ENCODE results near the gene AHNAK. TPM values are rescaled to one million over a fixed set of nuclear protein-coding genes. Genes with fewer than 3 reads are reported as not detected.

Gene AHNAK
- total and polyA plus RNA-seq, 2 of the 8 experiments (the other 6 are each of a cell fraction or from before 2014, with no cell fraction given): 2.0 to 5.8 TPM

GRCh38 chr11:62468577-62468976 lies 78.0 kb downstream of the AHNAK start:
- Histone ChIP-seq H3K9ac (replicated peaks in 1 of 4; ENCODE audit: extremely low read depth in 1 of 4, low read depth in 3 of 4, low read length in 3 of 4) (no peak overlapping the region), H3K79me1 (ENCODE audit: low read depth, low read length) (no peaks in the 10 kb centered on the region), H4K8ac (ENCODE audit: extremely low read depth, insufficient read depth, low read length) (no peak overlapping the region), H3K4me2 (ENCODE audit: insufficient read depth in 1 of 2, low read depth in 2 of 2, low read length in 2 of 2) (no peak overlapping the region), H3K4me1 (replicated peaks in 1 of 4; ENCODE audit: control insufficient read depth in 3 of 4, insufficient read depth in 4 of 4, low read length in 3 of 4) (no peaks in the 10 kb centered on the region), H3K27me3 (replicated peaks in 1 of 4; ENCODE audit: control insufficient read depth in 3 of 4, extremely low read depth in 1 of 4, insufficient read depth in 3 of 4, low read length in 3 of 4) (no peaks in the 10 kb centered on the region), H3K9me3 (ENCODE audit: insufficient read depth in 2 of 2, low read depth in 1 of 2, low read length in 1 of 2) (no peaks in the 10 kb centered on the region), H4K91ac (replicated peaks; ENCODE audit: insufficient read length, low read length) (no peak overlapping the region), H2AK5ac (ENCODE audit: low read depth, low read length) (no peak overlapping the region), H2AFZ (ENCODE audit: low read length) (no peak overlapping the region), H2BK120ac (replicated peaks; ENCODE audit: low read depth, low read length) (no peak overlapping the region), H4K5ac (ENCODE audit: insufficient read length, low read depth, low read length) (no peak overlapping the region), H2BK12ac (ENCODE audit: low read depth, low read length) (no peak overlapping the region), H3K36me3 (ENCODE audit: control insufficient read depth in 2 of 4, insufficient read depth in 4 of 4, low read length in 3 of 4) (no peaks in the 10 kb centered on the region), H3K79me2 (ENCODE audit: control insufficient read depth in 1 of 2, insufficient read depth in 2 of 2, low read length in 2 of 2) (no peaks in the 10 kb centered on the region), H3K23me2 (ENCODE audit: low read depth, low read length) (no peaks in the 10 kb centered on the region), H2BK20ac (ENCODE audit: low read length) (no peak overlapping the region), H2BK5ac (ENCODE audit: low read depth, low read length) (no peak overlapping the region), H3K56ac (replicated peaks; ENCODE audit: insufficient read length, low read depth, low read length) (no peak overlapping the region), H3K14ac (ENCODE audit: insufficient read length) (no peak overlapping the region), H3K4ac (replicated peaks; ENCODE audit: insufficient read length, low read depth, low read length) (no peak overlapping the region), H3K27ac (ENCODE audit: low read depth, low read length) (no peak overlapping the region), H3K4me3 (ENCODE audit: extremely low read depth in 1 of 4, insufficient read depth in 2 of 4, low read depth in 3 of 4, low read length in 4 of 4) (no peak overlapping the region), H4K20me1 (replicated peaks in 1 of 2; ENCODE audit: control insufficient read depth in 1 of 2, insufficient read depth in 2 of 2, low read length in 2 of 2) (no peaks in the 10 kb centered on the region), H3K18ac (ENCODE audit: extremely low read depth, low read length) (no peak overlapping the region), H3K23ac (ENCODE audit: insufficient read length) (no peak overlapping the region), H2BK15ac (ENCODE audit: low read length) (no peak overlapping the region)
- FAIRE-seq (no peak), DNase-seq (ENCODE audit: low read depth in 1 of 2, low spot score in 2 of 2) (no peak)
- POLR2A ChIA-PET (ENCODE audit: partially characterized antibody): no interaction called here
- WGBS, 2 experiments (ENCODE audit: extremely low coverage in 1 of 2, insufficient coverage in 1 of 2, insufficient read length in 1 of 2, insufficient replicate concordance in 2 of 2, low coverage in 1 of 2, low lambda C conversion rate in 2 of 2, missing lambda C conversion rate in 1 of 2): 94% methylated on average over 2 of the region's 2 CpGs; no CpG with 5 or more reads in 1 of the 2 experiments
- no peak for TF ChIP-seq POLR2AphosphoS5 (IDR thresholded peaks at IDR 0.05; ENCODE audit: low read depth, low read length)
- CTCF ChIA-PET (ENCODE audit: partially characterized antibody): interaction anchor here (0.6 to 1.3 kb wide), 3 partner anchors 10 to 76 kb away, joined by 3 to 4 read pairs (median 3); no protein-coding TSS in a partner anchor
